CD4-positive, alpha-beta T cell (primary cell): Measurements from ENCODE around the gene PPBP. TPM values are rescaled to one million over a fixed set of nuclear protein-coding genes. Genes with fewer than 3 reads are reported as not detected.

Experiments used
- ATAC-seq: fragments of 200-7000 bp; cut with Tn5 transposase; one replicate; pipeline ENCODE4 v1.10.0; 2022; ENCODE audit warnings: mild to moderate bottlenecking; ENCODE audit not compliant: poor library complexity
- CTCF ChIA-PET: fragments of 350-600 bp; sonication (Branson Sonifier 250); formaldehyde crosslinking; loops from one replicate; lab custom pipeline; 2021; ENCODE audit warnings: antibody characterized with exemption, inconsistent platforms; lab: Charles Lee
- POLR2A ChIA-PET: fragments of 350-600 bp; sonication (Branson Sonifier 250); formaldehyde crosslinking; loops from one replicate; lab custom pipeline; 2021; ENCODE audit warnings: antibody characterized with exemption, inconsistent platforms; lab: Charles Lee
- DNase-seq, 14 experiments: peaks; one replicate each; pipeline ENCODE4 v3.0.0-alpha.2; 2013 to 2020; ENCODE audit warnings: mixed read lengths in 2 of 14
- H3K27ac ChIP-seq, 2 donors: one replicate each; pipeline versions ENCODE4 v1.5.1 to v1.7.0; 2013; ENCODE audit warnings: low read length in 2 of 2, low read depth in 1 of 2, mild to moderate bottlenecking in 1 of 2
- H3K27me3 ChIP-seq, 2 experiments: 1 replicate in 1 of 2; 2 replicates in 1 of 2; pipeline versions ENCODE4 v1.6.1 to v1.7.0; 2013; ENCODE audit warnings: low read length in 2 of 2, control low read depth in 1 of 2, mild to moderate bottlenecking in 1 of 2, moderate library complexity in 1 of 2; ENCODE audit not compliant: insufficient read depth in 2 of 2, control insufficient read depth in 1 of 2
- H3K36me3 ChIP-seq: one replicate; pipeline ENCODE4 v1.6.1; 2013; ENCODE audit warnings: low read length, control low read depth; ENCODE audit not compliant: insufficient read depth
- H3K4me1 ChIP-seq: one replicate; pipeline ENCODE4 v1.6.1; 2013; ENCODE audit warnings: low read length, control low read depth; ENCODE audit not compliant: insufficient read depth
- H3K4me3 ChIP-seq: one replicate; pipeline ENCODE4 v1.5.1; 2013; ENCODE audit warnings: mild to moderate bottlenecking, low read length, moderate library complexity
- H3K9me3 ChIP-seq, 2 experiments: 1 replicate in 1 of 2; 2 replicates in 1 of 2; pipeline versions ENCODE4 v1.6.1 to v1.7.0; 2013; ENCODE audit warnings: low read length in 2 of 2, mild to moderate bottlenecking in 2 of 2, control low read depth in 1 of 2, moderate library complexity in 1 of 2; ENCODE audit not compliant: control insufficient read depth in 1 of 2, insufficient read depth in 1 of 2
- H3K27ac Mint-ChIP-seq: one replicate; pipeline ENCODE4 v1.8.0; 2020; ENCODE audit warnings: mixed read lengths
- H3K27me3 Mint-ChIP-seq: one replicate; pipeline ENCODE4 v1.8.0; 2021; ENCODE audit warnings: mixed read lengths
- H3K36me3 Mint-ChIP-seq: one replicate; pipeline ENCODE4 v1.8.0; 2021; ENCODE audit warnings: low read depth, mixed read lengths
- H3K4me1 Mint-ChIP-seq: one replicate; pipeline ENCODE4 v1.8.0; 2021; ENCODE audit warnings: low read depth, mixed read lengths
- H3K4me3 Mint-ChIP-seq: one replicate; pipeline ENCODE4 v1.8.0; 2020; ENCODE audit warnings: mild to moderate bottlenecking, mixed read lengths
- H3K9me3 Mint-ChIP-seq: one replicate; pipeline ENCODE4 v1.8.0; 2020; ENCODE audit warnings: mixed read lengths
- intact Hi-C, 2 experiments: fragments of 100-400 bp; cut with DNase I in 1 of 2; cut with micrococcal nuclease in 1 of 2; formaldehyde crosslinking; loops; one replicate each; pipeline versions ENCODE4 v1.15.1 to v1.9.0; 2023 to 2025; cut with DNase I, micrococcal nuclease
- total RNA-seq, 174 experiments: library from RNA in 2 of 174; stranded (reverse) in 2 of 174; gene quantifications; one replicate each; pipeline ENCODE4 v1.2.3 and lab custom pipeline; 2021 to 2026
- TF ChIP-seq, protein P1 (sequence below): fragments of 200-600 bp; IDR thresholded peaks from one replicate; pipeline ENCODE4 v1.8.0; 2022; ENCODE audit warnings: antibody characterized with exemption, mild to moderate bottlenecking

The PPBP gene
- total RNA-seq, 2 experiments from 2014 or later, result 0.52 to 0.95 TPM

DNA sequence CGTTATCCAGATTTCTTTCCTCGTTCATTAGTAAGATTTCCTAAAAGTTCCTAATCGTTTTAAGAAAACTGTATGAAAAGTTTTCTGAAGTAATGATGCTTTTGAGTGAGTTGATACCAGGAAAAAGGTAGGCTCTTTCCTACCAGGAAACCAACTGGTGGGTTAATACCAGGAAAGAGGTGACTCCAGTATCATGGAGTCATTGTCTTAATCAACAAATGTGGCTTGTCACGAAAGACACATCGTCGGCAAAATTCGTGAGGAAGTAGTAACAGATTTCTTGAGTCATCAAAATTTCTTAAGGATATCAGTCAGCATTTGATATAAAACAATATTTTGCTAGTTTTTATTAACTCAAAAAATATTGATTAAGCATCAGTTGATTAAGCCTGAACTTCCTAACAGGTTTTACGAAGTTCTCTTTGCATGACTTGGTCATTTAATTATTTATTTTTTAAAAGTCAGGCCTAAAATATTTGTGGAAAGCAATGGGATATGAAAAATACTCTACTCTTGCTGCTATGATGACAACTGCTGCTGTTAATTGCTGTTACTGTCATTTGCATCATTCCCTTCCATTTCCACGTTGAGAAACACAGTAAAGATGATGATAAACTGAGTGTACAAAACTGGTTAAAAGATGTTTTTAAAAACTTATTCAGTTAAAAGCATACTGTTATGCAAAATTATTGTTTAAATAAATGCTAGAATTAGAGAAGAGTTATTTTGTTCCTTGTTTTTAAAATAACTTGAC is 3.2 kb upstream of the PPBP start:
- Histone ChIP-seq H3K4me3 (no peak overlapping the region), H3K4me1 (no peaks in the 10 kb centered on the region), H3K27me3 (no peaks in the 10 kb centered on the region), H3K36me3 (no peaks in the 10 kb centered on the region), H3K27ac (no peak overlapping the region), H3K9me3 (no peaks in the 10 kb centered on the region)
- intact Hi-C loops, result no loop called here
- no peak for ATAC-seq
- no peaks in the 10 kb centered on the region for H3K36me3 Mint-ChIP-seq
- peaks cover 8% of the 10 kb centered on the region for H3K27me3 Mint-ChIP-seq
- no peak overlapping the region for H3K27ac Mint-ChIP-seq
- TF ChIP-seq, protein P1, sequence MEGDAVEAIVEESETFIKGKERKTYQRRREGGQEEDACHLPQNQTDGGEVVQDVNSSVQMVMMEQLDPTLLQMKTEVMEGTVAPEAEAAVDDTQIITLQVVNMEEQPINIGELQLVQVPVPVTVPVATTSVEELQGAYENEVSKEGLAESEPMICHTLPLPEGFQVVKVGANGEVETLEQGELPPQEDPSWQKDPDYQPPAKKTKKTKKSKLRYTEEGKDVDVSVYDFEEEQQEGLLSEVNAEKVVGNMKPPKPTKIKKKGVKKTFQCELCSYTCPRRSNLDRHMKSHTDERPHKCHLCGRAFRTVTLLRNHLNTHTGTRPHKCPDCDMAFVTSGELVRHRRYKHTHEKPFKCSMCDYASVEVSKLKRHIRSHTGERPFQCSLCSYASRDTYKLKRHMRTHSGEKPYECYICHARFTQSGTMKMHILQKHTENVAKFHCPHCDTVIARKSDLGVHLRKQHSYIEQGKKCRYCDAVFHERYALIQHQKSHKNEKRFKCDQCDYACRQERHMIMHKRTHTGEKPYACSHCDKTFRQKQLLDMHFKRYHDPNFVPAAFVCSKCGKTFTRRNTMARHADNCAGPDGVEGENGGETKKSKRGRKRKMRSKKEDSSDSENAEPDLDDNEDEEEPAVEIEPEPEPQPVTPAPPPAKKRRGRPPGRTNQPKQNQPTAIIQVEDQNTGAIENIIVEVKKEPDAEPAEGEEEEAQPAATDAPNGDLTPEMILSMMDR, result no peak
- H3K9me3 Mint-ChIP-seq, result no peaks in the 10 kb centered on the region
- ChIA-PET CTCF (no interaction called here), POLR2A (no interaction called here)
- no peak overlapping the region for H3K4me3 Mint-ChIP-seq
- no peak for DNase-seq
- no peaks in the 10 kb centered on the region for H3K4me1 Mint-ChIP-seq

GRCh38 chr4:73989928-73990327 is 1.9 kb upstream of the PPBP start:
- H3K36me3 ChIP-seq, result no peaks in the 10 kb centered on the region
- no peaks in the 10 kb centered on the region for H3K36me3 Mint-ChIP-seq
- ChIA-PET CTCF (no interaction called here), POLR2A (no interaction called here)
- no peaks in the 10 kb centered on the region for H3K9me3 ChIP-seq
- no peaks in the 10 kb centered on the region for H3K4me1 Mint-ChIP-seq
- DNase-seq, result no peak
- H3K4me1 ChIP-seq, result no peaks in the 10 kb centered on the region
- TF ChIP-seq, protein P1, result no peak
- no peak overlapping the region for H3K27ac Mint-ChIP-seq
- ATAC-seq, result no peak
- H3K4me3 Mint-ChIP-seq, result no peak overlapping the region
- no peaks in the 10 kb centered on the region for H3K9me3 Mint-ChIP-seq
- peaks cover 3% of the 10 kb centered on the region for H3K27me3 Mint-ChIP-seq
- no peaks in the 10 kb centered on the region for H3K27me3 ChIP-seq
- no peak overlapping the region for H3K27ac ChIP-seq
- no peak overlapping the region for H3K4me3 ChIP-seq
- intact Hi-C loops, result no loop called here

- intact Hi-C loops, result no loop called here
- ChIA-PET POLR2A (no interaction called here), CTCF (no interaction called here)
- H3K4me1 Mint-ChIP-seq, result no peaks in the 10 kb centered on the region
- H3K27me3 ChIP-seq, result no peaks in the 10 kb centered on the region
- no peak overlapping the region for H3K27ac ChIP-seq
- TF ChIP-seq, protein P1, result no peak
- H3K27me3 Mint-ChIP-seq, result no peaks in the 10 kb centered on the region
- H3K36me3 Mint-ChIP-seq, result no peaks in the 10 kb centered on the region
- no peak overlapping the region for H3K27ac Mint-ChIP-seq
- no peak for ATAC-seq
- no peaks in the 10 kb centered on the region for H3K36me3 ChIP-seq
- no peaks in the 10 kb centered on the region for H3K4me1 ChIP-seq
- DNase-seq, result no peak
- no peaks in the 10 kb centered on the region for H3K9me3 Mint-ChIP-seq
- H3K4me3 Mint-ChIP-seq, result no peak overlapping the region
- H3K4me3 ChIP-seq, result no peak overlapping the region
- no peaks in the 10 kb centered on the region for H3K9me3 ChIP-seq
These were observed 1.0 kb upstream of the PPBP start for GRCh38 chr4:73989031-73989430.
